ENCODE results near the gene FUCA1. TPM values are rescaled to one million over a fixed set of nuclear protein-coding genes. Genes with fewer than 3 reads are reported as not detected.

FUCA1 gene
- total and polyA plus RNA-seq, 2 experiments from 2014 or later, result 11.5 to 13.3 TPM

DNA sequence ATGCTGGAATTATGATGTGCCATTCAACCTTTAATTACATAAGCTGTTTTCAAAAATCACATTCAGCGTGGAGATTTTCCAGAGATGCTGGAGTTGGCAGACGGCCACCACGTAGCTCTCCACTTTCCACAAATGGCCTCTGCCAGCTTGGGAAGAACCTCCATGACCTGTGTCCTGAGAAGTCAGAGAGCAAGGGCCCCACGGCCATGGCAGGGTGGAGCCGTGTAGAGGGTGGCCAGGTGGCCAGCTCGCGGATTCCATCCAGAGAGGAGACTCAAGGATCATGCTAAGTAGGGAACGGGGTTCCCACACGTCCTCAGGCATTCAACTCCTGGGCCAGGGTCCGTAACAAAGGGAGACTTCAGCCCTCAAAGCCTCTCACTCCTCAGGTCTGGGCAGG lies 66.2 kb downstream of the FUCA1 start:
- DNase-seq, result no peak
- Histone ChIP-seq H3K36me3 (ENCODE audit: low read depth) (no peaks in the 10 kb centered on the region), H3K27ac (no peak overlapping the region), H3K4me1 (ENCODE audit: insufficient read depth) (peaks cover 7% of the 10 kb centered on the region; the same call in 1 of the 2 replicates), H3K9ac (no peak overlapping the region), H3K9me3 (ENCODE audit: low read depth) (no peaks in the 10 kb centered on the region), H3K79me2 (ENCODE audit: insufficient read depth) (no peaks in the 10 kb centered on the region), H3K9me2 (ENCODE audit: insufficient read depth) (no peaks in the 10 kb centered on the region), H3F3A (ENCODE audit: insufficient read depth) (peaks cover 4% of the 10 kb centered on the region; the same call in 1 of the 2 replicates), H3K4me3 (no peak overlapping the region), H3K4me2 (ENCODE audit: unreplicated experiment) (no peak overlapping the region), H4K20me1 (ENCODE audit: insufficient read depth) (no peaks in the 10 kb centered on the region), H2AFZ (no peak overlapping the region), H3K27me3 (replicated peaks; ENCODE audit: insufficient read depth) (no peaks in the 10 kb centered on the region)
- no peak for TF ChIP-seq EZH2phosphoT487 (IDR thresholded peaks at IDR 0.05; ENCODE audit: insufficient read depth, low read depth)
- no peak for TF ChIP-seq EZH2 (IDR thresholded peaks at IDR 0.05; ENCODE audit: insufficient read depth, poor library complexity, severe bottlenecking)
- in situ Hi-C loops (cut with MboI), result no loop called here
- 67 to 71% methylated on average over 10 of the region's 10 CpGs for WGBS, 2 experiments (ENCODE audit: low coverage in 1 of 2, low lambda C conversion rate in 2 of 2, missing lambda C conversion rate in 2 of 2)

DNA sequence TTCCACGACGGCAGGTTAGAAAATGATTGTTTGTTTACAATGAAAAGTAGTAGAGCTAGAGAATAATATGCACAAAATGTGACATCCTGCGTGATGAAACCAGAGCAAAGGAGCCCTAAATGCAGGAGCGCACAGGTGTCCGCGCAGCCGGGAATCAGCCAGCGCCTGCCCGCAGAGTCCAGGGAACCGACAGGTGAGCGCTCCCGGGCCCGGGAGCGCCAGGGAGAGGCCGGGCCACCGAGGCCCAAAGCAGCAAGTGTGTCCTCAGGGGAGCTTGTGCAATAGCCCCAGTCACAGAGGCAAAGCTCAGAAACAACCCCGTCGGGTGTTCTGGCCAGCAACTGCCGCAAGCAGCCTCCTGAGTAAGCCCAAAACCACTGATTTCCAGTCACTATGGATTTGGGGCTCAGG lies 66.7 kb downstream of the FUCA1 start:
- Histone ChIP-seq H3K4me1 (ENCODE audit: insufficient read depth) (peaks cover 7% of the 10 kb centered on the region; the same call in 1 of the 2 replicates), H3K36me3 (ENCODE audit: low read depth) (no peaks in the 10 kb centered on the region), H3K9ac (peak overlapping the region; percentile 82), H3K9me3 (ENCODE audit: low read depth) (no peaks in the 10 kb centered on the region), H3K79me2 (ENCODE audit: insufficient read depth) (no peaks in the 10 kb centered on the region), H3K9me2 (ENCODE audit: insufficient read depth) (no peaks in the 10 kb centered on the region), H4K20me1 (ENCODE audit: insufficient read depth) (no peaks in the 10 kb centered on the region), H3K4me2 (ENCODE audit: unreplicated experiment) (peak overlapping the region; percentile 87), H2AFZ (peak overlapping the region; percentile 90), H3K4me3 (peak overlapping the region; percentile 84), H3K27me3 (replicated peaks; ENCODE audit: insufficient read depth) (no peaks in the 10 kb centered on the region), H3K27ac (no peak overlapping the region), H3F3A (ENCODE audit: insufficient read depth) (peaks cover 4% of the 10 kb centered on the region; the same call in 1 of the 2 replicates)
- DNase-seq, result peak; percentile 42
- no peak for TF ChIP-seq EZH2 (IDR thresholded peaks at IDR 0.05; ENCODE audit: insufficient read depth, poor library complexity, severe bottlenecking)
- TF ChIP-seq EZH2phosphoT487 (IDR thresholded peaks at IDR 0.05; ENCODE audit: insufficient read depth, low read depth), result no peak
- in situ Hi-C loops (cut with MboI), result no loop called here
- WGBS, 2 experiments (ENCODE audit: low coverage in 1 of 2, low lambda C conversion rate in 2 of 2, missing lambda C conversion rate in 2 of 2), result 30 to 31% methylated on average over 19 of the region's 19 CpGs

- H3K79me2 ChIP-seq (ENCODE audit: insufficient read depth), result no peaks in the 10 kb centered on the region
- WGBS, 2 experiments (ENCODE audit: low coverage in 1 of 2, low lambda C conversion rate in 2 of 2, missing lambda C conversion rate in 2 of 2), result 1 to 2% methylated on average over 51 to 82 of the region's 82 CpGs
- no peak for TF ChIP-seq EZH2 (IDR thresholded peaks at IDR 0.05; ENCODE audit: insufficient read depth, poor library complexity, severe bottlenecking)
- TF ChIP-seq EZH2phosphoT487 (IDR thresholded peaks at IDR 0.05; ENCODE audit: insufficient read depth, low read depth), result no peak
- H3K4me3 ChIP-seq, result peak within 1 kb of the TSS; percentile 84
- no peaks in the 10 kb centered on the region for H3K9me2 ChIP-seq (ENCODE audit: insufficient read depth)
- peak within 1 kb of the TSS; percentile 90 for H2AFZ ChIP-seq
- no peaks in the 10 kb centered on the region for H4K20me1 ChIP-seq (ENCODE audit: insufficient read depth)
- peaks cover 7% of the 10 kb centered on the region; the same call in 1 of the 2 replicates for H3K4me1 ChIP-seq (ENCODE audit: insufficient read depth)
- H3K27ac ChIP-seq, result peak within 1 kb of the TSS; percentile 48
- H3K4me2 ChIP-seq (ENCODE audit: unreplicated experiment), result peak within 1 kb of the TSS; percentile 88
- H3K27me3 ChIP-seq (replicated peaks; ENCODE audit: insufficient read depth), result no peaks in the 10 kb centered on the region
- no peaks in the 10 kb centered on the region for H3K9me3 ChIP-seq (ENCODE audit: low read depth)
- DNase-seq, result peak; percentile 98
- no peaks in the 10 kb centered on the region for H3K36me3 ChIP-seq (ENCODE audit: low read depth)
- in situ Hi-C loops (cut with MboI), result no loop called here
- peak within 1 kb of the TSS; percentile 82 for H3K9ac ChIP-seq
- H3F3A ChIP-seq (ENCODE audit: insufficient read depth), result peaks cover 4% of the 10 kb centered on the region; the same call in 1 of the 2 replicates
These were observed 67.4 kb downstream of the FUCA1 start, which contains the start of gene GALE for GRCh38 chr1:23800400-23801337. Gene GALE, minus strand, starts transcription at chr1:23800754. Its CDS starts 1,747 bp downstream, at chr1:23799007.

DNA sequence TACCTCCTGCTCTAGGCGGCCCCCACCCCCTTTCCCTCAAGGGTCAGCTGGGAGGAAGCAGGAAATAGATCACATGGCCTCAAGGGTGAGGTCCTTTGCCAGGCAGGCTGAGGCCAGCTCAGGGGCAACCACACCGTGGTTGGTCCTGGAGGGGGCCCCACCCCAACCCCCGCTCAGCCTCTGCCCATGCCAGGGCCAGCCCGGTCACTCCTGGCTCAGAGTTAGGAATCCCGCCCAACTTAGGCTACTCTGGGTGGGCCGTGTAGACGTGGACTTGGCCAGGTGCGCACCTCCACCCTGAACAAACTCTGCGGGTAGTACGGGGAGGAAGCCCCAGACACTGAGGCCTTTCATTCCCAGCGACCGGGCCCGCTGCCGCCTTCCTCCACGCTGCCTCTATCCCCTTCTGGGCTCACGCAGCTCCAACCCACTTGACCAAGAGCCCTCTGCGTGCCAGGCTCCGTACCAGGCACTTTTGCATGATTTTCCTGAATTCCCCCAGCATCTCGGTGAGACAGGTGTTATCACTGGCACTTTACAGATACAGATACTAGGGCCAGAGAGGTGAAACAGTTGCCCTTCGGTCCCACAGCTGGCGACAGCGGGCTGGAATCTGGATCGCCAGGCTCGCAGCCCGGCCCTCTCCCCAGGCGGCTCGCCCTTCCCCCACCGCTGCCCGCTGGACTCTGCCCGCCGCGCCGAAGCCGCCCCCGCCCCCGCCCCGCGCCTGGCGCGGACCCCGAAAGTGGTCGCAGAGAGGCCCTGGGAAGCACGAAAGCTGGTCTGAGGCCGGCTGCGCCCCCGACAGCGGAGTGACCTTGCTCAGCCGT lies 68.3 kb downstream of the FUCA1 start:
- Histone ChIP-seq H3K9ac (peak overlapping the region; percentile 82), H3K4me2 (ENCODE audit: unreplicated experiment) (peak overlapping the region; percentile 88), H3K4me1 (ENCODE audit: insufficient read depth) (peaks cover 7% of the 10 kb centered on the region; the same call in 1 of the 2 replicates), H2AFZ (peak overlapping the region; percentile 90), H3K4me3 (peak overlapping the region; percentile 84), H3K9me2 (ENCODE audit: insufficient read depth) (no peaks in the 10 kb centered on the region), H3K27me3 (replicated peaks; ENCODE audit: insufficient read depth) (no peaks in the 10 kb centered on the region), H3K9me3 (ENCODE audit: low read depth) (no peaks in the 10 kb centered on the region), H4K20me1 (ENCODE audit: insufficient read depth) (no peaks in the 10 kb centered on the region), H3K27ac (peak overlapping the region; percentile 48), H3K79me2 (ENCODE audit: insufficient read depth) (no peaks in the 10 kb centered on the region), H3F3A (ENCODE audit: insufficient read depth) (peaks cover 4% of the 10 kb centered on the region; the same call in 1 of the 2 replicates), H3K36me3 (ENCODE audit: low read depth) (no peaks in the 10 kb centered on the region; the same call in 1 of the 2 replicates)
- TF ChIP-seq EZH2phosphoT487 (IDR thresholded peaks at IDR 0.05; ENCODE audit: insufficient read depth, low read depth) (no peak), EZH2 (IDR thresholded peaks at IDR 0.05; ENCODE audit: insufficient read depth, poor library complexity, severe bottlenecking) (no peak)
- in situ Hi-C loops (cut with MboI), result no loop called here
- DNase-seq, result peak; percentile 52
- 3 to 7% methylated on average over 28 to 45 of the region's 48 CpGs for WGBS, 2 experiments (ENCODE audit: low coverage in 1 of 2, low lambda C conversion rate in 2 of 2, missing lambda C conversion rate in 2 of 2)
